ENCODE results near the gene PNLDC1.
"Not testable (repeated sequence)": the region's sequence is repeated elsewhere in the genome, so short reads cannot be mapped to it uniquely, and the experiment has no call there.

PNLDC1 gene

GRCh38 chr6:159860482-159860881 is 60.4 kb downstream of the PNLDC1 start:
- no peak overlapping the region for H3K27ac ChIP-seq (ENCODE audit: low read length)
- no peaks in the 10 kb centered on the region for H3K27me3 ChIP-seq (ENCODE audit: control insufficient read depth, insufficient read depth, low read length)
- H3K4me1 ChIP-seq (ENCODE audit: control insufficient read depth, low read depth, low read length), result no peaks in the 10 kb centered on the region

GRCh38 chr6:159862103-159862502 is 62.0 kb downstream of the PNLDC1 start:
- Histone ChIP-seq H3K4me1 (ENCODE audit: control insufficient read depth, low read depth, low read length) (no peaks in the 10 kb centered on the region), H3K9ac (ENCODE audit: low read length) (no peak overlapping the region), H3K4me3 (ENCODE audit: low read length) (no peak overlapping the region), H3K27me3 (ENCODE audit: control insufficient read depth, insufficient read depth, low read length) (no peaks in the 10 kb centered on the region), H3K36me3 (ENCODE audit: control insufficient read depth, low read depth, low read length) (no peaks in the 10 kb centered on the region), H3K9me3 (ENCODE audit: control insufficient read depth, low read depth, low read length) (no peaks in the 10 kb centered on the region), H3K27ac (ENCODE audit: low read length) (no peak overlapping the region)

More at GRCh38 chr6:159860482-159860881, 60.4 kb downstream of the PNLDC1 start:
- H3K36me3 ChIP-seq (ENCODE audit: control insufficient read depth, low read depth, low read length), result no peaks in the 10 kb centered on the region
- H3K9ac ChIP-seq (ENCODE audit: low read length), result no peak overlapping the region
- H3K9me3 ChIP-seq (ENCODE audit: control insufficient read depth, low read depth, low read length), result no peaks in the 10 kb centered on the region
- no peak overlapping the region for H3K4me3 ChIP-seq (ENCODE audit: low read length)

- H3K4me3 ChIP-seq (ENCODE audit: low read length); H3K27ac ChIP-seq (ENCODE audit: low read length); H3K9ac ChIP-seq (ENCODE audit: low read length); H3K27me3 ChIP-seq (ENCODE audit: control insufficient read depth, insufficient read depth, low read length); H3K36me3 ChIP-seq (ENCODE audit: control insufficient read depth, low read depth, low read length); H3K4me1 ChIP-seq (ENCODE audit: control insufficient read depth, low read depth, low read length); H3K9me3 ChIP-seq (ENCODE audit: control insufficient read depth, low read depth, low read length): not testable (repeated sequence)
Measured at GRCh38 chr6:159863341-159863740, 63.3 kb downstream of the PNLDC1 start.

- no peak overlapping the region for H3K27ac ChIP-seq (ENCODE audit: low read length)
- H3K9me3 ChIP-seq (ENCODE audit: control insufficient read depth, low read depth, low read length), result no peaks in the 10 kb centered on the region
- no peaks in the 10 kb centered on the region for H3K36me3 ChIP-seq (ENCODE audit: control insufficient read depth, low read depth, low read length)
- no peaks in the 10 kb centered on the region for H3K27me3 ChIP-seq (ENCODE audit: control insufficient read depth, insufficient read depth, low read length)
- no peak overlapping the region for H3K9ac ChIP-seq (ENCODE audit: low read length)
- no peak overlapping the region for H3K4me3 ChIP-seq (ENCODE audit: low read length)
- H3K4me1 ChIP-seq (ENCODE audit: control insufficient read depth, low read depth, low read length), result no peaks in the 10 kb centered on the region
Measured at GRCh38 chr6:159865226-159865920, 65.3 kb downstream of the PNLDC1 start.

- Histone ChIP-seq H3K9me3 (ENCODE audit: control insufficient read depth, low read depth, low read length) (no peaks in the 10 kb centered on the region), H3K27me3 (ENCODE audit: control insufficient read depth, insufficient read depth, low read length) (no peaks in the 10 kb centered on the region), H3K4me3 (ENCODE audit: low read length) (no peak overlapping the region), H3K27ac (ENCODE audit: low read length) (no peak overlapping the region), H3K4me1 (ENCODE audit: control insufficient read depth, low read depth, low read length) (no peaks in the 10 kb centered on the region), H3K36me3 (ENCODE audit: control insufficient read depth, low read depth, low read length) (no peaks in the 10 kb centered on the region), H3K9ac (ENCODE audit: low read length) (no peak overlapping the region)
Measured at GRCh38 chr6:159866286-159867247, 66.5 kb downstream of the PNLDC1 start.
